ENCODE data around the gene TRAPPC8. TPM values are rescaled to one million over a fixed set of nuclear protein-coding genes. Genes with fewer than 3 reads are reported as not detected.
"Not testable (repeated sequence)": the region's sequence is repeated elsewhere in the genome, so short reads cannot be mapped to it uniquely, and the experiment has no call there.

TRAPPC8 gene
- total and polyA plus RNA-seq, 12 donors = 13.6 to 39.1 (median 31.5) TPM

DNA sequence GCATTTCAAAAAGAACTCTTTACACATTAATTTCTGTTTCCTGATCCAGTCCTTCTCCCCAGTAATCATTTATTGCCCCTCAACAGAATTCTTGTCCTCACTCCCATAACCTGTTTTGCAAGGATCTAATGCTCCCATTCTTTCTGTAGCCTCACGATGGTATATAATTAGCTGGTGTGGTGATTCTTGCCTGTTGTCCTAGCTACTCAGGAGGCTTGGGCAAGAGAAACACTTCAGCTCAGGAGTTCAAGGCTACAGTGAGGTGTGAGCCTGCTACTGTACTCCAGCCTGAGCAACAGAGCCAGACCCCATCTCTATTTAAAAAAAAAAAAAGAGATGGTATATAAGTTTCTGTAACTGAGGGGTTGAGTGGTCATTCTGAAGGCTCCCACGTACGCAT, 7.7 kb upstream of the TRAPPC8 start:
- no peak overlapping the region for H3K4me3 ChIP-seq
- H3K4me1 ChIP-seq = no peaks in the 10 kb centered on the region
- TF ChIP-seq, protein P1, sequence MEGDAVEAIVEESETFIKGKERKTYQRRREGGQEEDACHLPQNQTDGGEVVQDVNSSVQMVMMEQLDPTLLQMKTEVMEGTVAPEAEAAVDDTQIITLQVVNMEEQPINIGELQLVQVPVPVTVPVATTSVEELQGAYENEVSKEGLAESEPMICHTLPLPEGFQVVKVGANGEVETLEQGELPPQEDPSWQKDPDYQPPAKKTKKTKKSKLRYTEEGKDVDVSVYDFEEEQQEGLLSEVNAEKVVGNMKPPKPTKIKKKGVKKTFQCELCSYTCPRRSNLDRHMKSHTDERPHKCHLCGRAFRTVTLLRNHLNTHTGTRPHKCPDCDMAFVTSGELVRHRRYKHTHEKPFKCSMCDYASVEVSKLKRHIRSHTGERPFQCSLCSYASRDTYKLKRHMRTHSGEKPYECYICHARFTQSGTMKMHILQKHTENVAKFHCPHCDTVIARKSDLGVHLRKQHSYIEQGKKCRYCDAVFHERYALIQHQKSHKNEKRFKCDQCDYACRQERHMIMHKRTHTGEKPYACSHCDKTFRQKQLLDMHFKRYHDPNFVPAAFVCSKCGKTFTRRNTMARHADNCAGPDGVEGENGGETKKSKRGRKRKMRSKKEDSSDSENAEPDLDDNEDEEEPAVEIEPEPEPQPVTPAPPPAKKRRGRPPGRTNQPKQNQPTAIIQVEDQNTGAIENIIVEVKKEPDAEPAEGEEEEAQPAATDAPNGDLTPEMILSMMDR (IDR thresholded peaks at IDR 0.05) = no peak
- intact Hi-C loops (cut with DNase I) = no loop called here
- H3K27me3 ChIP-seq = peaks cover 0 to 7% (median 0%) of the 10 kb centered on the region in 7 donors
- no peak for DNase-seq
- 71 to 79% methylated on average over 3 of the region's 3 CpGs for WGBS, 2 donors
- H3K36me3 ChIP-seq = no peaks in the 10 kb centered on the region
- no peaks in the 10 kb centered on the region for H3K9me3 ChIP-seq
- no peak overlapping the region for H3K27ac ChIP-seq
- no peak for ATAC-seq

DNA sequence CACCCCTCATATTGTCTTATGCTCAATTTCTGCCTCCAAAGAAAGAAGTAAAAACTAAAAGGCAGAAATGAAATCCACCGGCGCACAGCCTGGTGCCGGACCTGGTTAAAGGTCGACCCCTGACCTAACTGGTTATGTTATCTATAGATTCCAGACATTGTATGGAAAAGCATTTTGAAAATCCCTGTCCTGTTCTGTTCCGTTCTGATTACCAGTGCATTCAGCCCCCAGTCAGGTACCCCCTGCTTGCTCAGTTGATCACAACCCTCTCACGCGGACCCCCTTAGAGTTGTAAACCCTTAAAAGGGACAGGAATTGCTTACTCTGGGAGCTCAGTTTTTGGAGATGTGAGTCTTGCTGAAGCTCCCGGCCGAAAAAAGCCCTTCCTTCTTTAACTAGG, 5.4 kb upstream of the TRAPPC8 start:
- intact Hi-C loops (cut with DNase I) = loop anchor here in 3 of 10 donors (10.0 kb wide), 2 partner anchors 136 to 146 kb away; partner anchors contain the start of gene RNF138 (in 1 of the 3)
- not testable (repeated sequence) for DNase-seq, H3K36me3 ChIP-seq, H3K27me3 ChIP-seq, H3K4me1 ChIP-seq, H3K4me3 ChIP-seq, H3K9me3 ChIP-seq, H3K27ac ChIP-seq, ATAC-seq
- 96% methylated on average over 9 of the region's 9 CpGs for WGBS, 2 donors

DNA sequence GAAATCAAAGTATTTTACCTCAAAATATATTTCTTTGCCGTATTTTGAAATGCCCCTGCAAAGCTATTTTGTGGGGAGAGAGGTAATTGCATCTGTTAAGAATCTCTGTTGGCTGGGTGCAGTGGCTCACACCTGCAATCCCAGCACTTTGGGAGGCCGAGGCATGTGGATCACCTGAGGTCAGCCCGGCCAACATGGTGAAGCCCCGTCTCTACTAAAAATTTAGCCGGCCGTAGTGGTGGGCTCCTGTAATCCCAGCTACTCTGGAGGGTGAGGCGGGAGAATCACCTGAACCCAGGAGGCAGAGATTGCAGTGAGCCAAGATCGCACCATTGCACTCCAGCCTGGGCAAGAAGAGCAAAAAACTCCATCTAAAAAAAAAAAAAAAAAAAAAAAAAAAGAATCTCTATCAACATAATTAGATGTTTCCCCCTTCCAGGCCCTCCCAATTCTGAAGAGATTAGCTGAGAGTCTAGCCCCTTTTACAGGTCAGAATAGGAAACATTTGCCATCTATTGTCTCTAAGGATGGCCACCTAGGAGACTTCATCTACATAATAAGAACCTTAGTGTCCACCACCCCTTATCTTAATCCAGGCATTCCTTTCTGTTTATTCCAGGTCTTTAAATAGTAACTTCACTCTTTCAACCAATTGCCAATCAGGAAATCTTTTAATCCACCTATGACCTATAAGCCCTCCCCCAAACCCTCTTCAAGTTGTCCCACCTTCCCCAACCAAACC, 3.5 kb upstream of the TRAPPC8 start:
- no peak for ATAC-seq
- intact Hi-C loops (cut with DNase I) = loop anchor here in 3 of 10 donors (10.0 kb wide), 2 partner anchors 138 to 148 kb away; partner anchors contain the start of gene RNF138 (in 1 of the 3)
- TF ChIP-seq, protein P1 (IDR thresholded peaks at IDR 0.05) = no peak
- Histone ChIP-seq H3K27me3 (peaks cover 0 to 7% (median 0%) of the 10 kb centered on the region in 7 donors), H3K9me3 (no peaks in the 10 kb centered on the region), H3K27ac (no peak overlapping the region), H3K4me1 (peaks cover 0 to 18% (median 14%) of the 10 kb centered on the region in 9 donors), H3K36me3 (no peaks in the 10 kb centered on the region), H3K4me3 (no peak overlapping the region)
- DNase-seq = no peak
- 90 to 94% methylated on average over 8 of the region's 8 CpGs for WGBS, 2 donors

DNA sequence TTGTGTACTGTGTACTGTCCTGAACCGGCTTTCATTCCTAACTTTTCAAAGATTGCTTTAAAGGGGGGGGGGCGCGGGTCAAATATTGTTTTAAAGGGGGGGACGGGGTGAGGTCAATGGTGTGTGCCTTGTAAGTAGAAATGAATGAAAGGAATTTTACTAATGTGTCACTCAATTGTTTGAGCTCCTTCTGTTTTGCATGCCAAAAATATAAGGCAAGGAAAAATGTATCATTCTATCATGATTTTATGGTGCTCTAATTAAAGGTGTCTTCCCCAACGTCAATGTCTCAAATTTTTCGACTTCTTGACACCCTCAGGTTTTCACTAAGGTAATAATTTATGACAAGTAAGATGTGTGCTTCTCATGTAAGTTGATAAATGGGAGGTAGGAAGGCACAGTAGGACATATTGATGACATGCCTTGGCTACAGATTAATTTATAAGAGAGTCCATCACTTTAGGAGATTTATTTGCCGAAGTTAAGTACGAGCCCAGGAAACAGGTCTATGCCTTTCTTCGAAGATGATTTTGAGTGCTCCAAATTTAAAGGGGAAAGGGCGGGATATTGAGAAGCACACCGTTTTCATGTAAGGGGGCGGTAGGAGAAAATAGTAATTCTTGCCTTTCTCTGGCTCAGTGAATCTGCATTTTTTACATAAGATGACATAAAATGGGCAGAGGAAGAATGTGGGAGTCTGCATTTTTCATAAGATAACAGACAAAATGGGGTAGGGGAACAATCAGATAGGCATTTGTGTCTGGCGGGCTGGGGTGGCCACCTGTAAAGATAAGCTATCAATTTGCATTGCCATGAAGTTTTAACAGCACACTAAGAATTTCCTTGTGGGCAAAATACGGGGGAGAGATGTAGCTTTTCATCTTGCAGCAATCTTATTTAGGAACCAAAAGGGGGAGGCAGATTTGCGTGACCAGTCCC, 1.2 kb upstream of the TRAPPC8 start:
- Histone ChIP-seq H3K4me1 (peaks cover 2 to 39% (median 32%) of the 10 kb centered on the region in 9 donors), H3K27ac (peak overlapping the region in 9 of 10 donors; percentile 69 to 97 (median 93)), H3K27me3 (no peaks in the 10 kb centered on the region), H3K4me3 (peak overlapping the region; percentile 34 to 93 (median 87)), H3K36me3 (no peaks in the 10 kb centered on the region), H3K9me3 (no peaks in the 10 kb centered on the region)
- ATAC-seq (no peak), DNase-seq (no peak)
- 17 to 19% methylated on average over 15 of the region's 15 CpGs for WGBS, 2 donors
- TF ChIP-seq, protein P1 (IDR thresholded peaks at IDR 0.05) = no peak
- intact Hi-C loops (cut with DNase I) = loop anchor here in 7 of 10 donors (2.0 to 10.0 kb wide), 4 partner anchors 141 to 151 kb away; partner anchors contain the start of gene RNF138 (in 3 of the 7)

Measured in heart right ventricle (tissue), 16 donors.